Stimulated activated CD4-positive, alpha-beta T cell treated with anti-CD3 and anti-CD28 coated beads, Interleukin-12 subunit alpha, Interleukin-12 subunit beta, amount 100 ng/mL, for 48 hours (primary cell): ENCODE data around the gene MAGI1.

Experiments
- DNase-seq, 3 donors: peaks; one replicate each; pipeline ENCODE4 v3.0.0-alpha.2; 2020; ENCODE audit warnings: low read depth in 2 of 3, low spot score in 1 of 3

Gene MAGI1

DNA sequence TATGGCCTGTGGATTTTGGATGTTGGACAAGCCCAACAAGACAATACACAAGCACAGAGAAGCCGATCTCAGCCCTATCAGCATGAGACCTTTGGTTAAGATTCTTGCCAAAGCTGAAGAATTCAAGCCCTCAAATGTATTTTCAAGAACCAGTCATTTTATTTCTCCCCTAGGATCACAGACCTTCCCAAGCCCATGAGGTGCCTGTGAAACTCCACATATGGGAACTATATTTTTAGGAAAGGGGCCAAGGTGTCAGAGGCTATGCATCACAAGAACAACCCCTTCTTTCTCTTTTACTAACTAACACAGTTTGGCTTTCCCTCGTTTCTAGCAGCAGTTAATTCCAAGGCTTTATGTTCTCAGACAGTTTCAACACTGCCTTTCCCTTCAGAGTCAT lies 364.5 kb downstream of the MAGI1 start:
- DNase-seq = no peak

DNA sequence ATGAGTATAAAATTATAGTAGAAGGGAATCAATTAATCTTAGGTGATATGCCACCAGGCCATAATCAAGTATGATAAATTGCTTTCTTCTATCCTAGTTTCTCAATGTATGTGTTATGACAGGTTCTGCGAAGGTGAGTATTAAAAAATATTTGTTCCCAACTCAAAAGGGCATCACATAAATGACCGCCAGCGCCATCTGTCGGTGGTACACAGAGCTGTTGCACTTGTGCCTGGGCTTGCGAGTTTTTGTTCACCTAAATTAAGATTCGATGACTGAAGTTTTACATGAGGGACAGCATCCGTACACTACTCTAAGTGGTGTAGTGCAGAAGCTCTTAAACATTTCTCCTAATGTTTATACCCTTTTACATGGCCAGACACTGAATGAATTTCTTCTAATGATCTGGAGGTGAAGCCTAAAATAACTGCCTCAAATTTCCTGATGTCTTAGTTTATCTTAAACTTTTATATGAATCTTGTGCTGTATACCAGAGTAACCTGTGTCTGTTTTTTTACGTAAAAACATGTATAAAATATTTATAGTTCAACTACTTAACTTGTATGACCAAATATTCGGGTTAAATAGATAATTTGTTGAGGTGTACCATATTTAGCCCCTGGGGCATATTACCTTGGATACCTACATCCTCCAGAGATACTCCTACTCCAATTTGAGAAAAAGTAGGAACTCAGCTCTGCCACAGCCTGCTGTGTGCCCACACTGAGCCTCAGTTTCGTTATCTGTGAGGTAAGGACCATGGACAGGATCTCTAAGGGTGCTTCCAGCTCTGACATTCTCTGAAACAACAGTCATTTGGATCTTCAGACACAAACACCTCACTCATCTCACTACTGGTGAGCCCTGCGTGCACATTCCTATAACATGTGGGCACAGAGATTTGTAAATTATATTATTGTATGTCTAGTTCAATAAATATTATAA lies 365.6 kb downstream of the MAGI1 start:
- DNase-seq = peak; percentile 2 to 8 (median 5)

DNA sequence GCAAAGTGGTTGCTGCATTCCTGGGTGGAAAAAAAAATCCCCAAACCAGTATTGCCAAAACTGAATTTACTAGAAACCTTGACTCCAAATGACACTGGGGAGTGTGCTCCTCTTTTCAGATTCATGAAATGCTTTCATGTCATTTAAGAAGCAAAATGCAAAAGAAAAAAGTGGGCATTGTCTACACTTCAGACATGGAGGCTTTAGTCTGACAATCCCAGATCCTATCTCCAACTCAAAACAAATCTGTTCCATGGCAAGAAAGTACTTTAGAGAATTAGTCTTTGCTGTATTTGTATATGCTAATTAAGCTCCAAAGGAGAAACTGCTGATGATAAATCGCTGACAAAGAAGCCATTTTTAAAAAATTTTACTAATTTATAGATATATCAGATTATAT lies 366.7 kb downstream of the MAGI1 start:
- DNase-seq = no peak

DNA sequence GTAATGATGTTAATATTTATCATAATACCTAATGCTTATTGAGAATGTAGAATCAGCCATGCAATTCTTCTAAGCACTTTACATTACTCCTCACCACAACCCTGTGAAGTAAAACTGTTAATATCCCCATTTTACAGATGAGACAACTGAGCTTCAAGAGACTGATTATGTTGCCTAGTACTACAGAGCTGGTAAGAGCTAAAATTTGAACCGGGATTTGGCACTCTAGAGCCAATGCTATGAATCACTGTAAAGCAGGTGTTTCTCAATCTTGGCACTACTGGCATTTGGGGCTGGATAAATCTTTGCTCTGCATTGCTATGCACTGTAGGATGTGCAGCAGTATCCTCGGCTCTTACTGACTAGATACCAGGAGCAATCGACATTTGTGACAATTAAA lies 367.7 kb downstream of the MAGI1 start:
- no peak for DNase-seq

DNA sequence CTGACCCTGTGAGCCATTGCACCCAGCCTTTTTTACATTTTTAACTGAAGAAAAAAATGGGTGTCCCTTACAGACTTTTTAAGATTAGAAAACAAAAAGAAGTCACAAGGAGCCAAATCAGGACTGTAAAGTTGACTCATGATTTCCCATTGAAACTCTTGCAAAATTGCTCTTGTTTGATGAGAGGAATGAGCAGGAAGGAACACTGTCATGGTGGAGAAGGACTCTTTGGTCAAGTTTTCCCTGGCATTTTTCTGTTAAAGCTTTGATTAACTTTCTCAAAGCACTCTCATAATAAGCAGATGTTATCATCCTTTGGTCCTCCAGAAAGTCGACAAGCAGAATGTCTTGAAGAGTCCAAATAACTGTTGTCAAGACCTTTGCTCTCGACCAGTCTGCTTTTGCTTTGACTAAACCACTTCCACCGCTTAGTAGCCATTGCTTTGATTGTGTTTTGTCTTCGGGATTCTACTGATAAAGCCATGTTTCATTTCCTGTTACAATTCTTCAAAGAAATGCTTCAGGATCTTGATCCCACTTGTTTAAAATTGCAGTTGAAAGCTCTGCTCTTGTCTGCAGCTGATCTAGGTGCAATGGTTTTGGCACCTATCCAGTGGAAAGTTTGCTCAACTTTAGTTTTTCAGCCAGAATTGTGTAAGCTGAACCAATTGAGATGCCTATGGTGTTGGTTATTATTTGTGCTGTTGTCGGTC lies 369.4 kb downstream of the MAGI1 start:
- no peak for DNase-seq

DNA sequence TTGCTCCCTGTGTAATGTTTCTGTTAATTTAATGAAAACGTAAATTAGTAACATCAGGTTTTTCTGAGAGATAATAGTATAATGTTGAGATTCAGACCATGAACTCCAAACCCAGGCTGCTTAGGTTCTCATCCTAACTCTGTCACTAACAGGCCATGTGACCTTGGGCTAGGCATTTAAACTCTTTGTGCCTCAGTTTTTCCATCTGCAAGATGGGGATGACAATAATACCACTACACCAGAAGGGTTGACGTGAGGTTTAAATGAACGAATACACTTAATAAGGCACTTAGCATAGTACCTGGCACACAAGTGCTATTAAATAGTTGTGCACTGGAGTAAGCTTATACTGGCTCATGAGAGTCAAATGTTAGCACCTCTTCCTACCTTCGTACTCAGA lies 370.8 kb downstream of the MAGI1 start:
- no peak for DNase-seq

DNA sequence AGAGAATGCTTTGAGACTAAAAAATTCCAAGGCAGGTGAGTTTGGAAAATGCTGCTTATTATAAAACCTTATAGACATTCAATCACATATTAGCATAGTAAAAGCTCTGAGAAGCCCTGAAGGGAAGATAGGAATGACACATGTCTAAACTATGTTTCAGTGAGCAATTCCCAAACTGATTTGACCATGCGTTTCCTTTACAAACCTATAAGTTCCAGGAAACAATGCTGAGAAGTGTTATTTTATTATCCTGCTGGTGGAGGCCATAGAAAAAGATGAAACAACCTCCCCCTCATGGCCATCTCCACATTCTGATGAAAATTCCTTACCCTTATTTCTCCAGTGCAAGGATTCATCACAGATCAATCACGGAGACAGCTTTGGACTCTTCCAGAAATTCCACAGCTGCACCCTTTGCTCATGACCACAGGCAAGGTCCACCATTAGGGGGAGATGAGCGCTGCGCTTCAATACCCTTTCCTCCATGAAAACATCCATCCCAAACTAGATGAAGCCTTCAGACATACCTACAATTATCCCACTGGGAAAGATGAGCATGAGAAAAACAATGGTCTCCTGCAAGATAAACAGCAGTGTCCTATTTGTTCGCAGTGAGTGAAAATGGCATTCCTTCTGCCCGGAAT lies 372.1 kb downstream of the MAGI1 start:
- no peak for DNase-seq

DNA sequence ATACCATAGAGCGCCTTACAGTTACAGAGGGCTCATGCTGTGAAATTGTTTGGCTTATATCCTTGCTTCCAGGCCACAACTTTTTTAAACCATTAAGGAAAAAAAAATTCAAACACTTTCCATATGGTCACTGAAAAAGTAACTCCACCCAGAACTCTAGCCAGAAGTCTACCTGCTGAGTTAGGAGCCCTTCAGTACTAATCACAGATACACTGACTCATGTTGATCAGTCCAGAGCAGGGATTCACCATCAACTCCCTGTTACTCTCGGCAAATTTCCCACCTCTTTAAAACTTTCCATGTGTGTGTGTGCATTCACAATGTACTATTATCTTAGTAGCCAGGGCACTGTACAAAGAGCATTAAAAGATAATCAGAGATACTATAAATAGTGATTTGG lies 372.8 kb downstream of the MAGI1 start:
- no peak for DNase-seq

DNA sequence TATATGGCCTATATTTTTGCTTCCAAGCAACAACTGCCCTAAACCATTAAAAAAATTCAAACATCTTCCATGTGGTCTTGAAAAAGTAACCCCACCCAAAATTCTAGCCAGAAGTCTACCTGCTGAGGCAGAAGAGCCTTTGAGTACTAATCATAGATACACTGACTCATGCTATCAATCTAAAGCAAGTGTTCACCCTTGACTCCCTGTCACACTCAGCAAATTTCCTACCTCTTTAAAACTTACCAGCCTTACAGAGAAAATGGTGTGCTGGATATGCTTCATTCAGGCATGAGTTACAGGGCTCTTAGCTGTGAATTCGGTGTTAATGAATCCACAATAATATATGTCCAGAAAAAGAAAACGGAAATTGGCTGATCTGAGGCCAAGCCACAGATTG lies 373.8 kb downstream of the MAGI1 start:
- no peak for DNase-seq

DNA sequence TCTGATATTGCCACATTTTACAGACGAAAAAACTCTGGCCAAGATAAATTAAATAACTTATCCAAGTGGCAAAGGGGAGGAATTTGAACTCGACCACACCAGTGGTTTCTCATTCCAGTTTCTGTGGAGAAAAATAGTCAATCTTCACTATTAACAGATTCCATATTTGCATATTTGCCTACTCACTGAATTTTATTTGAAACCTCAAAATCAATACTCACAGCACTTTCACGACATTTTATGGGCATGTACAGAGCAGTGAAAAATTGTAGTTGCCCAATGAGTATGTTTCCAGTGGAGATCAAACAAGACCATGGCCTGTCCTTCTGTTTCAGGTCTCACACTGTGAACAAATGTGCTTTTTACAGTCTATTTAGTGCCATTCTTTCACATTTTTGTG lies 374.3 kb downstream of the MAGI1 start:
- DNase-seq = no peak

DNA sequence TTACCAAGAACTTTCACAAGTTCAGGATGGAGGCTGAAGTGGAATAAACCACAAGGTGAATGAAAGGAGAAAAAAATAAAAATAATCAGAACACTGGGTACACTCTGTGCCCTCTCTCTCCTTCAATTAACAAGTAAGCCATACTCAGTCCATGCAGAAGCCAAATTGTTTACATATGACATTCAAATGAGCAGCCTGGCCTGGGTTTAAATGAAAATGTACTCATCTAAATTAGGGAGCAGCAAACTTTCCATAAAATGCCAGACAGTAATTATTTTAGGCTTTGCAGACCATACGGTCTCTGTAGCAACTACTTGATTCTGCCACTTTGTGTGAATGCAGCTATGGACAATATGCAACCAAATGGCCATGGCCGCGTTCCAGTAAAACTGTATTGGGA lies 376.6 kb downstream of the MAGI1 start:
- DNase-seq = no peak

DNA sequence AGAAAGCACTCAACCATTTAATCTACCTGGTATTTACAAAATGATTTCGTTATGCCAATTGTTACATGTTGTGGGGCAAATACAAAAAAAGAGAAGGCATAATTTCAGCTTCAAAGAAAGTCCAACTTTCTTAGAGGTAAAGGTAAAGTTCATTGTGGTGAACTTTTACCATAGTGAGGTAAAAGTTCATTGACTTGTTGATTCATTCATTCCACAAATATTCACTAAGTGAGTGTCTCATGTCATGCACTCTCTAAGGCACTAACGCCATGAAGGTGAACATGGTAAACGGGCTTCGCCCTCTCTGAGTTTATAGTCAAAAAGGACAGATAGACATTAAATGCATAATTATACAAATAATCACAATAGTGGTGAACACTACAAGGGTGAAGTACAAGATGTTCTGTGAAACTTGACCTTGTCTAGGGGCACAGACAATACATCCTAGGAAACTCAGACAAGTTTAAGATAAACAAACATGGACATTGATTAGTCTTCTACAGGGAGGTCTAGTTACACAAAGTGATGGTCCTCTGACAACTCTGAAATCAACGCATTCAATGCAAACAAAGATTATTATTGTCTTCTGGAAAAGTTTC lies 378.6 kb downstream of the MAGI1 start:
- DNase-seq = no peak

DNA sequence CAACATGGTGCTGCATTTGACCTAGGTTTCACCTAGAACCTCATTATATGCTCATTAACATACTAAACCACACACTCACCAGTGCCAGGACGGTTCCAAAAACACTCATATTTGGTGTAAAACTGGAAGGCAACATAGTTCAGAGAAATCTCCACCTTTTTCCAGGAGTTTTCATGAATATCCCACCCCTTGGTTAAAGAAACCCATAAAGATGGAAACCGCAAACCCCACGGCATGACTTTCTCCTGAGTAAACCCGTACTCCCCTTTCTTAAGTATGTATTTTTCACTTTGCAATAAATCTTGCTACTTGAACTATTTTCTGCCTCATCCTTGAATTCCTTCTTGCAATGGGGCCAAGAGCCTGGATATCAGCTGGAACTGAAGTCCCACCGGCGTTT lies 379.3 kb downstream of the MAGI1 start:
- DNase-seq = no peak

DNA sequence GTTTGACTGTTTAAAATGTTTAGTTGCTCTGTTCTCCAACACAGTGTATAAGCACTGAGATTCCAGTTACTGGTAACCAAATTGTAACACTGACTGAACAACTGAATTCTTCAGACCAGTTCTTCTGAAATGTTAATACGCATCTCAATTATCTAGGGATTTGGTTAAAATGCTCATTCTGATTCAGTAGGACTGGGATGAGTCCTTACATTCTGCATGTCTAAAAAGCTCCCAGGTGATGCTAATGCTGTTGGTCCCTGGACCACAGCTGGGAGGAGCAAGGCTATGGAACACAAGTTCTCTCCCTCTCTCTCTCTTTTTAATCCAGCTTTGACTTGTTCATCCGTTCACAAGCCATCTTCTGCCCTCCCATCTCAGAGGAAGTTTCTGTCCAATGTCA lies 380.3 kb downstream of the MAGI1 start:
- no peak for DNase-seq

DNA sequence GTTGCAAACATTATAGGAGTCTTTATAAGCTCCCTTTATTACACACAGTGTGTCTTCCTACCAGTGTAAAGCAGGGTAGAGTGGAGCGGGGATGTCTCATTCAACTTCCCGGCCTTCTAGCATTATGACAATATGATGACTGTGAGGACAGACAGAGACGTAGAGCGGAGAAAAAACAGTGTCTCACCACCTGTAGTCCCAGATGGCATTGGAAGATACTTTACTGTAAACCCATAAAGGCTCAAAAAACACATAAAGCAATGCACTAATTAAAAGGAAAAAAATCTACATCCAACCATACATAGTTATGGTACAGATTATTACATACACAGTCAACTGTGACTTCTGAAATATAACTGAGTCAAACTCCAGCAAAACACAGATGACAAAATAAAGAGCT lies 383.7 kb downstream of the MAGI1 start:
- no peak for DNase-seq

DNA sequence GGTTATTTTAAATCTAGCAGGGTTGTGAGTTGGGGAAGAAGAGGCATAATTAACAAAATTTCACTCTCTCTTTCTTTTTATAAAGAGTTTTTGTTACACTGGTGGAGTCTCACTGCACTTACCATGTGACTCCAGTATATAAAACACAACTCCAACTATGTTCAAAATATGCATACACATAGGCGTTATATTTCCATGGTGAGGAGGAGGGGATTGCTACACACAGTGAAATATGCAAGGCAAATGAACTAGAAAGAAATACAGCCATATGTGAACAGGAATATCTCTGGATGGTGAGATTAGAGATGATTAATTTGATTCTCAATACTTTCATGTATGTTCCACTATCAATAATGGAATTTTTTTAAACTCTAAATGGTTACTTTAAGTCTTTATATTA lies 385.0 kb downstream of the MAGI1 start:
- DNase-seq = no peak

DNA sequence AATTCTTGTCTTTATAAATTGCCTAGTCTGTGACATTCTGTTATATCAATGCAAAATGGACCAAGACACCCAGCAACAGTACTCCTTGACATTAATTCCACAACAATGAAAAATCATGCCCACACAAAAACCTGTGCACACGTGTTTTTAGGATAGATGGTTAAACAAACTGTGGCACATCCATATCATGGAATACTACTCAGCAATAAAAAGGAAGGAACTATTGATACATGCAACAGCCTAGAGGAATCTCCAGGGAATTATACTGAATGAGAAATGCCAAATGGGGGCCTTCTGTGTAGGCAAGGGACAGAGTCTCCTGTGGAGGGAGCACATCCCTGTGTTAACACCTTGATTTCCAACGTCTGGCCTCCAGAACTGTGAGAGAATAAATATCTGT lies 388.5 kb downstream of the MAGI1 start:
- DNase-seq = no peak

DNA sequence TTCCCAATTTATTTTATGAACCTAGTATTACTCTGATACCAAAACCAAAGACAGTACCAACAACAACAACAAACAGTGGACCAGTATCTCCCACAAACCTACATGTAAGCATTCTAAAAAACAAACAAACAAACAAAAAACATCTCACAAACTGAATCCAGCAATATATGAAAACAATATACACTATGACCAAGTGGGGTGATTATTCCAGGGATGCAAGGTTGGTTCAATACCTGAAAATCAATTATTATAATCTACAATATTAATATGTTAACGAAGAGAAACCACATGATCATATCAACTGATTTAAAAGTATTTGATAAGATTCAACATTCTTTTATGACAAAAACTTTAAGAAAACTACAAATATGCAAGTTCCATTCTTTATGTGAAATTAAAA lies 391.3 kb downstream of the MAGI1 start:
- DNase-seq = no peak

DNA sequence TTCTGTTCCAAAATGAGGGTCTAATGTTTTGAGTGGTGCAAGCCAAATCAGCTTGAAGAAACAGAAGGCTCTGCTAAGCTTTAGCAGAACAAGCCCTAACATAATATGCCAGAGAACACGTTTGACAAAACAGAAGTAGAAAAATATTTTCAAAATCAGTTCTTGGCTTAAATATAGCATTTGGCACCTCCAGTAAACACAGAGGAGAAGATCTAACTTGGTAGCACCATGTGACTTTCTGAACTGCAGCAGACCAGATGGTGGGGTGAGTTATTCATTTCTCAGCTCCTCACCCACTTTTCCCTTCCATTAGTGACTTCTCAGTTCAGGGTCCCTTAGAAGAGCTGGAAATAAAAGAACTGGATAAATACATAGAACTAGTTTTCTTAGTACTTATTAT lies 395.8 kb downstream of the MAGI1 start:
- DNase-seq = no peak

DNA sequence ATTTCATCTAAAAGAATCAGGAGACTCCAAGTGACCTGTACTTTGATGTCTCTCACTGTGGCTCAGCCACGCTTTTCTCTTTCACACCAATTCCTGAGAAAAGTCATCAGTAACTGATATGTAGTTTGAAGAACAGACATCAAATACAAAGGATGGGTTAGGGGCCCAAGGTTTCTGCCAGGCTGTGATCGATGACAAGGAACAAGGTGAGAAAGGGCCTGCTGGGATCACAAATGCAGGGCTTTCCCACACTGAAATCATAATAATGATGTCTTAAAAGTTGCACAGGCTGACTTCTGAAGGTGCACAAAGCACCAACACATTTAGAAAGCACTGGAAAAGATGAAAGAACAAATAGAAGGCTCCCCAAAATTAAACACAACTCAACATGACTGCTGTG lies 396.9 kb downstream of the MAGI1 start:
- DNase-seq = no peak

DNA sequence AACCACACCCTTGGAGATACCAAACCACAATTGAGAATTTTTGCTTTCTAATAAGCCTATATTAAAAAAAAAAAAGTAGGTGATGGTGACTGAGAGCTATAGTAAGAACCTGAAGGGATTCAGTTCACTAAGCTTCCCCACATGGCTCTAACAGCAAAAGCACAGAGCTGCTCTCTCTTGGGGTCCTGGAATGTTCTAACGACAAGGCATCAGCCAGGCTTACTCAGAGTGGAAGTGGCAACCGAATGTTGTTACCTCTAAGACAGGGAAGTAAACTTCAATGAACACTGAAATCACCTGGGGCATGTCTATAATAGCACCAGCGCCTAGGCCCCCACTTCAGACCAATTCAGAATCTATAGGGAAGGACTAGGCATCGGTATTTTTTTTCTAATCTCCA lies 397.7 kb downstream of the MAGI1 start:
- no peak for DNase-seq

DNA sequence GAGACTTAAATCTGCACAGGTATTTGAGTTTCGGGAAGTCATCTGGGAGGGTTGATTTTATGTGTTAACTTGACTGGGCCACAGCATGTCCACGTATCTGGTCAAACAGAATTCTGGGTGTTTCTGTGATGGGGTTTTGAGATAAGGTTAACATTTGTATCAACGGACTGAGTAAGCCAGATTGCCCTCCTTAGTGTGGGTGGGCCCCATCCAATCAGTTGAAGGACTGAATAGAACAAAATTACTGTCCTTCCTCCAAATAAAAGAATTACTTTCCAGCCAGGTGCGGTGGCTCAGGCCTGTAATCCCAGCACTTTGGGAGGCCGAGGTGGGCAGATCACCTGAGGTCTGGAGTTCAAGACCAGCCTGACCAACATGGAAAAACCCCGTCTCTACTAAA lies 399.3 kb downstream of the MAGI1 start:
- no peak for DNase-seq
